ENCODE measurements around the gene CRIP3. TPM values are rescaled to one million over a fixed set of nuclear protein-coding genes. Genes with fewer than 3 reads are reported as not detected.

CRIP3 gene
- total RNA-seq, 1 experiment from 2014 or later, result 16.9 TPM

- Histone ChIP-seq H3K79me2 (ENCODE audit: insufficient read depth, low read length) (no peaks in the 10 kb centered on the region; the same call in 1 of the 2 replicates), H2BK5ac (ENCODE audit: insufficient read length, low read length) (no peak overlapping the region), H2AK5ac (ENCODE audit: insufficient read length, low read length) (no peak overlapping the region), H4K91ac (ENCODE audit: insufficient read length, low read depth, low read length) (no peak overlapping the region), H3K56ac (ENCODE audit: insufficient read length, low read depth, low read length) (no peak overlapping the region), H4K20me1 (ENCODE audit: control insufficient read depth, insufficient read depth, insufficient read length) (no peaks in the 10 kb centered on the region), H3K18ac (ENCODE audit: insufficient read length, low read depth, low read length) (no peak overlapping the region), H2BK20ac (ENCODE audit: low read depth, low read length, poor library complexity, severe bottlenecking) (no peak overlapping the region), H3K23ac (ENCODE audit: insufficient read length, low read depth, low read length) (no peak overlapping the region), H3K79me1 (ENCODE audit: insufficient read depth, low read depth, low read length, poor library complexity, severe bottlenecking) (no peaks in the 10 kb centered on the region), H2AFZ (ENCODE audit: low read length) (no peak overlapping the region), H3K4ac (ENCODE audit: low read depth, low read length) (no peak overlapping the region), H3K27me3 (ENCODE audit: insufficient read depth, low read length) (no peaks in the 10 kb centered on the region), H2BK120ac (ENCODE audit: low read depth, low read length, poor library complexity, severe bottlenecking) (no peak overlapping the region), H4K5ac (ENCODE audit: insufficient read length, low read depth, low read length) (no peak overlapping the region), H3K4me1 (ENCODE audit: insufficient read depth, low read length) (no peaks in the 10 kb centered on the region; the same call in 1 of the 2 replicates), H3K14ac (ENCODE audit: insufficient read depth, low read length) (no peak overlapping the region), H2BK12ac (ENCODE audit: insufficient read length, low read depth, low read length) (no peak overlapping the region), H3K9ac (ENCODE audit: extremely low read depth, insufficient read length, low read length) (no peak overlapping the region), H2BK15ac (ENCODE audit: low read depth, low read length) (no peak overlapping the region), H3K9me3 (ENCODE audit: control insufficient read depth, low read depth, low read length) (no peaks in the 10 kb centered on the region), H3T11ph (ENCODE audit: low read length) (no peak overlapping the region), H4K8ac (replicated peaks; ENCODE audit: insufficient read length, low read depth, low read length) (no peak overlapping the region), H3K23me2 (ENCODE audit: insufficient read length, low read depth, low read length, poor library complexity, severe bottlenecking) (peaks cover 10% of the 10 kb centered on the region), H3K27ac (ENCODE audit: insufficient read length, low read depth, low read length) (no peak overlapping the region), H3K4me2 (ENCODE audit: insufficient read depth, insufficient read length, low read length) (no peak overlapping the region)
- H3K27ac Mint-ChIP-seq, result no peak overlapping the region
- H3K4me3 Mint-ChIP-seq, result no peak overlapping the region
- H3K36me3 Mint-ChIP-seq (ENCODE audit: insufficient read depth in 1 of 3, low read depth in 3 of 3), result no peaks in the 10 kb centered on the region; a peak in 2 of 7 replicates
- no CpG with 5 or more reads among the region's 3 CpGs for WGBS (ENCODE audit: extremely low coverage, insufficient read length, low lambda C conversion rate)
- H3K9me3 Mint-ChIP-seq, result no peaks in the 10 kb centered on the region
- H3K4me1 Mint-ChIP-seq, result peaks cover 17 to 22% of the 10 kb centered on the region in 2 experiments
- H3K27me3 Mint-ChIP-seq (ENCODE audit: low read depth), result peaks cover 6% of the 10 kb centered on the region
- no peak for DNase-seq
- TF ChIP-seq CTCF (conservative IDR thresholded peaks at IDR 0.05), result no peak
Measured at GRCh38 chr6:43311666-43312065, 3.0 kb upstream of the CRIP3 start.

Data from H9 (cell line).